NT2/D1 (cell line): ENCODE data around the gene FAM184A.

Experiments
- DNase-seq: peaks from one replicate; pipeline ENCODE4 v3.0.0-alpha.2; 2011; ENCODE audit warnings: low read depth, low spot score
- H3K27me3 ChIP-seq: 2 replicates; pipeline ENCODE4 v1.6.0; 2011; ENCODE audit warnings: mild to moderate bottlenecking; ENCODE audit not compliant: insufficient read length, insufficient read depth
- H3K36me3 ChIP-seq: 2 replicates; pipeline ENCODE4 v1.6.1; 2011; ENCODE audit warnings: mild to moderate bottlenecking, low read length, mixed read lengths; ENCODE audit not compliant: insufficient read depth, insufficient read length
- H3K4me1 ChIP-seq: 2 replicates; pipeline ENCODE4 v1.5.1; 2011; ENCODE audit not compliant: insufficient read depth, insufficient read length
- H3K4me3 ChIP-seq: 2 replicates; pipeline ENCODE4 v1.5.1; 2011; ENCODE audit warnings: low read depth; ENCODE audit not compliant: insufficient read length
- H3K9ac ChIP-seq: 2 replicates; pipeline ENCODE4 v1.6.0; 2011; ENCODE audit warnings: low read depth; ENCODE audit not compliant: insufficient read length
- H3K9me3 ChIP-seq: 2 replicates; pipeline ENCODE4 v1.5.1; 2011; ENCODE audit warnings: mild to moderate bottlenecking, low read length; ENCODE audit not compliant: insufficient read depth
- SUZ12 ChIP-seq: IDR thresholded peaks from 2 replicates; pipeline ENCODE4 v1.6.1; 2011; ENCODE audit not compliant: insufficient read length, insufficient read depth; ENCODE audit errors: extremely low read depth
- YY1 ChIP-seq: IDR thresholded peaks from 2 replicates; pipeline ENCODE4 v1.6.1; 2011; ENCODE audit not compliant: insufficient read length, insufficient read depth
- ZNF274 ChIP-seq: IDR thresholded peaks from 2 replicates; pipeline ENCODE4 v1.6.1; 2011; ENCODE audit warnings: mild to moderate bottlenecking, low read depth, low read length

The FAM184A gene

DNA sequence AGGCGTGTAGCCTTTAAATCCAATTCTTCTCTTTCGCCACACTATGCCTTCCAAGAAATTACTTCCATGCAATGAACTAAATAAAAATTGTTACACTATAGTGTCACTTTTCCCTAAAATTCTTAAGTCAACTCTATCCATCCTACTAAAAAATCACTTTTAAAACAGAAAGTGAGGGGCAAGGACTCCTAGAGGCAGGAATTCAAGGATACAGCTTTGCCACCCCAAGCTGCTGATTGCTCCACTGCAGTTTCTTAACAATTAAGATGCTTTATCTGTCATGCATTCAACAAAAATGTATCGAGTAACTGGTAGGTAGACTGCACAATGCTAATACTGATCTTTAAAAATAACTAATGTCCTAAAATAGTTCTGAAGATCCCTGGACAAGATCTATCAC, 147.8 kb downstream of the FAM184A start:
- H3K36me3 ChIP-seq, result peaks cover 23% of the 10 kb centered on the region

GRCh38 chr6:118923035-118923434, 155.4 kb downstream of the FAM184A start:
- peaks cover 46% of the 10 kb centered on the region for H3K36me3 ChIP-seq
- no peak for DNase-seq
- H3K9me3 ChIP-seq, result no peaks in the 10 kb centered on the region
- no peaks in the 10 kb centered on the region for H3K4me1 ChIP-seq
- H3K4me3 ChIP-seq, result no peak overlapping the region
- TF ChIP-seq YY1 (no peak), SUZ12 (no peak), ZNF274 (no peak)
- H3K9ac ChIP-seq, result no peak overlapping the region
- H3K27me3 ChIP-seq, result no peaks in the 10 kb centered on the region

More for the DNA sequence above, 147.8 kb downstream of the FAM184A start:
- Histone ChIP-seq H3K27me3 (no peaks in the 10 kb centered on the region), H3K9me3 (no peaks in the 10 kb centered on the region), H3K9ac (no peak overlapping the region), H3K4me3 (no peak overlapping the region), H3K4me1 (no peaks in the 10 kb centered on the region)
- no peak for DNase-seq
- TF ChIP-seq ZNF274 (no peak), SUZ12 (no peak), YY1 (no peak)

DNA sequence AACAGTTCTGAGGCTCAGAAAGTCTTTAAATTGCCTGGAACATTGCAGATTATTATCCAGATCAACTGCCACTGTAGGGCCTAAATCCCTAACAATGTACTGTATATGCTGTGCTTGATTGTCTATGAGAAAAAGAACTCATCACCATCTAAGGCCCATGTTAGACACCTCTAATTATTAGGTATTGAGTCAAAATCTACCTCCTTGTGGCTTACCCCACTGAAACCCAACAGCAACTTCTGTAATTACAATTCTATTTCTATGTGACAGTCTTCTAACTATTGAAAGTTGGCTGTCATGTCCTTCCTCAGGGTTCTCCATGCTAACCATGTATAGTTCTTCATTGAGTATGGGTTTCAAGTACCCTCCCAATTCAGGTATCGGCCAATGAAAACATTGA, 157.4 kb downstream of the FAM184A start:
- TF ChIP-seq ZNF274, result no peak
- no peak for TF ChIP-seq YY1
- TF ChIP-seq SUZ12, result no peak
- Histone ChIP-seq H3K36me3 (peaks cover 46% of the 10 kb centered on the region), H3K9ac (no peak overlapping the region), H3K4me1 (no peaks in the 10 kb centered on the region), H3K9me3 (no peaks in the 10 kb centered on the region), H3K4me3 (no peak overlapping the region), H3K27me3 (no peaks in the 10 kb centered on the region)
- no peak for DNase-seq

GRCh38 chr6:118918329-118918725, 160.1 kb downstream of the FAM184A start:
- H3K4me3 ChIP-seq, result no peak overlapping the region
- H3K9ac ChIP-seq, result no peak overlapping the region
- H3K36me3 ChIP-seq, result peaks cover 57% of the 10 kb centered on the region
- H3K27me3 ChIP-seq, result no peaks in the 10 kb centered on the region
- DNase-seq, result no peak
- TF ChIP-seq ZNF274, result no peak
- H3K9me3 ChIP-seq, result no peaks in the 10 kb centered on the region
- no peaks in the 10 kb centered on the region for H3K4me1 ChIP-seq

GRCh38 chr6:118917546-118918328, 160.7 kb downstream of the FAM184A start:
- Histone ChIP-seq H3K4me1 (no peaks in the 10 kb centered on the region), H3K9me3 (no peaks in the 10 kb centered on the region), H3K27me3 (no peaks in the 10 kb centered on the region), H3K36me3 (peaks cover 55% of the 10 kb centered on the region), H3K4me3 (no peak overlapping the region), H3K9ac (no peak overlapping the region)
- no peak for DNase-seq
- TF ChIP-seq SUZ12 (no peak), YY1 (no peak), ZNF274 (no peak)

GRCh38 chr6:118914598-118914997, 163.9 kb downstream of the FAM184A start:
- no peak for DNase-seq
- H3K27me3 ChIP-seq, result no peaks in the 10 kb centered on the region
- no peak overlapping the region for H3K4me3 ChIP-seq
- H3K9me3 ChIP-seq, result no peaks in the 10 kb centered on the region
- no peak overlapping the region for H3K9ac ChIP-seq
- no peaks in the 10 kb centered on the region for H3K4me1 ChIP-seq
- no peak for TF ChIP-seq SUZ12
- no peak for TF ChIP-seq YY1
- TF ChIP-seq ZNF274, result no peak
- H3K36me3 ChIP-seq, result peaks cover 57% of the 10 kb centered on the region

GRCh38 chr6:118913161-118913560, 165.3 kb downstream of the FAM184A start:
- Histone ChIP-seq H3K27me3 (no peaks in the 10 kb centered on the region), H3K9ac (no peak overlapping the region), H3K4me3 (no peak overlapping the region), H3K9me3 (no peaks in the 10 kb centered on the region), H3K36me3 (peaks cover 65% of the 10 kb centered on the region), H3K4me1 (no peaks in the 10 kb centered on the region)
- DNase-seq, result no peak
- no peak for TF ChIP-seq YY1
- no peak for TF ChIP-seq ZNF274

GRCh38 chr6:118912646-118913045, 165.8 kb downstream of the FAM184A start:
- Histone ChIP-seq H3K36me3 (peaks cover 68% of the 10 kb centered on the region), H3K27me3 (no peaks in the 10 kb centered on the region), H3K4me3 (no peak overlapping the region), H3K9me3 (no peaks in the 10 kb centered on the region), H3K4me1 (no peaks in the 10 kb centered on the region), H3K9ac (no peak overlapping the region)
- TF ChIP-seq YY1, result no peak
- no peak for TF ChIP-seq SUZ12
- TF ChIP-seq ZNF274, result no peak
- DNase-seq, result no peak
